Activated CD4-positive, CD25-positive, alpha-beta regulatory T cell treated with anti-CD3 and anti-CD28 coated beads, Interleukin-2, amount 50 U/mL, for 16 hours (primary cell): ENCODE results near the gene GPRC6A.
"Not testable (repeated sequence)": the region's sequence is repeated elsewhere in the genome, so short reads cannot be mapped to it uniquely, and the experiment has no call there.

ENCODE experiments used
- DNase-seq: peaks from one replicate; pipeline ENCODE4 v3.0.0-alpha.2; 2020; ENCODE audit warnings: low read depth, low spot score

The GPRC6A gene

GRCh38 chr6:116828983-116829382, at the start of gene GPRC6A:
GPRC6A (minus strand) TSS chr6:116829083; CDS start chr6:116829013, 70 bp downstream.
- DNase-seq: no peak

- no peak for DNase-seq
Measured at GRCh38 chr6:116877743-116878142, 48.9 kb upstream of the GPRC6A start.

GRCh38 chr6:116876635-116877611, 48.0 kb upstream of the GPRC6A start, which contains the start of gene RFX6:
RFX6 (plus strand) TSS chr6:116877242; CDS start chr6:116877276, 34 bp downstream.
- DNase-seq: no peak

DNA sequence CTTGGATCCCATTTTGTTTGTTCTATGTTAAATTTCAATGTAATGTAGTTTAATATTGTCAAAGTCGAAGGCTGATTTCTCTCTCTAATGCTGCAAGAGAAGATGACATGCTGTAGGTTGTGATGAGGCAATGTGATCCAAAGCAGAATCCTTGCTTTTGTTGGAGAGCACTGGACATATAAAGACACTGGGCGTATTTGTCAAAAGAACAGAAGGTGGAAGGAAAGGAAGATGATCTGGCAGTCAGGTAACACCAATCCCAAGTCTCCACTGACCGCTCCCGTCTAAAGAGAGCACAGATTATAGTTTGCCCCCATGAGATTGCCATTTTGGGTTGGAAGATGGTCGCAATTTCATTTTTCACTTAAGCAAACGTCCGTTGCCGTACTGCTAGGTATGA, 47.2 kb upstream of the GPRC6A start:
- no peak for DNase-seq

DNA sequence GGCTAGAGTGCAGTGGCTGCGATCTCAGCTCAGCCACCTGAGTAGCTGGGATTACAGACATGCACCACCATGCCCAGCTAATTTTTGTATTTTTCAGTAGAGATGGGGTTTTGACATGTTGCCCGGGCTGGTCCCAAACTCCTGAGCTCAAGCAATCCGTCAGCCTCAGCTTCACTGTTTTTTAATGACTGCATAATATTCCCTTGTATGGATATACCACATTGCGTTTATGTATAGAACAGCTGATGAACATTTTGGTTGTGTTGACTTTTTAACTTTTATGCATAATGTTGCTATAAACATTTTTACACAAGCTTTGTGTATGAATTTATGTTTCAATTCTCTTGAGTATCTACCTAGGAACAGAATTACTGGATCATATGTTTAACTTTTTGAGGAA, 43.9 kb upstream of the GPRC6A start:
- DNase-seq: no peak

DNA sequence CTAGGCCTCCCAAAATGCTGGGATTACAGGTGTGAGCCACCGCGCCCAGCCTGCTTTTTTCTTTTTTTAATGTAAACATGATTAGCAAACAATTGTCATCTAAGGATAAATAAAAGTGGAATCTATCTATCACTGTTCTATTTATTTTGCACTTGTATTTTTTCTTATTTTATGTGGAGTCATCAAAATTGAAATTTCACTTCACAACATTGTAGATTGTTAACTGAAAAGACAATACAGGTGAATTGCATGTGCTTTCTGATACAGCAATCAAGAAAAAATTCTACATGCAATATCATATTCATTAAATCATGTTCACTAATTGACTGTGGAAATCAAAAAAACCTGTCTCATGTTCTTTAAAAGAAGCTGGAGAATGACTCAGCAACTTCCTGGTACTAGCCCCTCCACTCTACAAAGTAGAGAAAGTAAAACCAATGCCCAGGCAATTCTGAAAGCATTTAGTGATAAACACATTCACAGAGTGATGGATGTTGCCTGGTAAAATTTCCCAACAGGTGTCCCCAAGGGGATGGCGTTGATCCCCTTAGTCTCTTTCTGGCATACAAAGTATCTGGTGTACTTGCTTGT, 37.5 kb upstream of the GPRC6A start:
- no peak for DNase-seq

DNA sequence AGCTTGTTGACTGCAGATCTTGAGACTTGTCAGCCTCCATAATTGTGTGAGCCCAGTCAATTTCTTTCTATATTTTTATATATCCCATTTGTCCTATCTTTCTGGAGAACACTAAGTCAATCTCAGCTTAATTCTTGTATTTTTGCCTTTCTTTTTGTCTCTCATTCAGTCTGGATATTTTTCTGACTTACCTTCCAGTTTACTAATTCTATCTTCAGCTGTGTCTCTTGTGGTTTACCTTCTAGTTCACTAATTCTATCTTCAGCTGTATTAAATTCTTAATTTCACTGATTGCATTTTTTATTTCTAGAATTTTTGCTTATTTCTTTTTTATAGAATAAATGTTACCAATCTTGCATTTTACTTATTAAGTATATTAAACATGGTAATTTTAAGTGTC, 30.4 kb upstream of the GPRC6A start:
- no peak for DNase-seq

GRCh38 chr6:116858060-116858459, 29.2 kb upstream of the GPRC6A start:
- DNase-seq: no peak

GRCh38 chr6:116847227-116847626, 18.3 kb upstream of the GPRC6A start:
- no peak for DNase-seq

GRCh38 chr6:116842459-116842858, 13.6 kb upstream of the GPRC6A start:
- DNase-seq: no peak

GRCh38 chr6:116840091-116840490, 11.2 kb upstream of the GPRC6A start:
- DNase-seq: no peak

DNA sequence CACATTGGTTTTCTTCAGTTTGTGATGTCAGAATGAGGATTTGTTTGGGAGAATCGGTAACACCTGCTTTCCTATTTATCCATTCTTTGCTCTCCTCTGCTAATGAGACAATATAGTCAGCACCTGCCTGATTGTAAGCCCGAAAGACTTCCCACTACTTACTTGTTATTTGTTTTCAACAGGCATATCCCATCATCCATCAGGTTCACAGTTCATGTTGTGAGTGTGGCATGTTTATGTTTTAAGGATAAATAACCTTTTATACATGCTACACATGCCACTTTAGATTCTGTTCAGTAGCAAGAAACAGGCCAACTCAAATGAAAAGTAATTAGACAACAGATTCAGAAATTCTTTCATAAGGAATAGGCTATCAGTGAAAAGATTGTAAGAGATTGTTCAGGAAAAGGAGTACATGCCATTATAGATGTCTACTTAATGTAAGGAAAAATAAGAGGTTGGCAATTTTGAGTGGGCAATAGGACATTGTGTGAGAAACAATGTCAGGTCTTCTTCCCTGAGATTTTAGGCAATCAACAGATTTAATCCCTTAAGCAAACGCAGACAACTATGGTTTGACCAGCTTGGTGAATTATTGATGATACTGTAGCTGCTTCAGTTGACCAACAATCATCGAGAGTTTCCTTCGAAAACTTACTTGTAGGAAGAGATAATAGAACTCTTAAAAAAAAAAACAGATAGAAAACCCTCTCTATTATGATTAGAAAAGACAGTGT, 7.9 kb upstream of the GPRC6A start:
- no peak for DNase-seq

GRCh38 chr6:116834526-116834925, 5.6 kb upstream of the GPRC6A start:
- not testable (repeated sequence) for DNase-seq

GRCh38 chr6:116827561-116828240, 1.2 kb downstream of the GPRC6A start:
- no peak for DNase-seq

DNA sequence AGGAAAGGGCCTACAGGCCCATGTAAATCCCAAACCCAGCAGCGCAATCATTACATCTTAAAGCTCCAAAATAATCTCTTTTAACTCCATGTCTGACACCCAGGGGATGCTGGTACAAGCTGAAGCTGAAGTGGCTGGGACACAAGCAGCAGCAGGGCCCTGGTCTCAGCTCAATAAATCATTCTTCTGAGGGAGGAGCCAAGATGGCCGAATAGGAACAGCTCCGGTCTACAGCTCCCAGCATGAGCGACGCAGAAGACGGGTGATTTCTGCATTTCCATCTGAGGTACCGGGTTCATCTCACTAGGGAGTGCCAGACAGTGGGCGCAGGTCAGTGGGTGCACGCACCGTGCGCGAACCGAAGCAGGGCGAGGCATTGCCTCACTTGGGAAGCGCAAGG, 12.5 kb downstream of the GPRC6A start:
- DNase-seq: not testable (repeated sequence)

DNA sequence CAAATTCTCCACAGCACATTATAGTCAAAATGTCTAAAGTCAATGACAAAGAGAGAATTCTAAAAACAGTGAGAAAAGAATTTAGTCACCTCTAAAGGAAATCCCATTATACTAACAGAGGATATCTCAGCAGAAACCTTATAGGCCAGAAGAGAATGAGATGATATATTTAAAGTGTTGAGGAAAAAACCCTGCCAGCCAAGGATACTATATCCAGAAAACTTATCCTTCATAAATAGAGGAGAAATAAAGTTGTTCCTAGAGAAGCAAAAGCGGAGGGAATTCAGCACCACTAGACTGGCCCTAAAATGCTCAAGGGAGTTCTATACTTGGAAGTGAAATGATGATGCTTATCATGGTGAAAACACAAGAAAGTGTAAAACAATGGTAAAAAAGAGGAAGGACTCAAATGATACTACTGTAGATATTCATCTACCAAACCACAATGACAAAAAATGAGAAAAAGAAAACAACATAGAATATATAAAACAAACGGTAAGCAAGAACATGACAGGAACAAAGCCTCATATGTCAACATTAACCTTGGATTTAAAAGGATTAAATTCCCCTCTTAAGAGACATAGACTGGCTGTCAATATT, 16.7 kb downstream of the GPRC6A start:
- DNase-seq: no peak

DNA sequence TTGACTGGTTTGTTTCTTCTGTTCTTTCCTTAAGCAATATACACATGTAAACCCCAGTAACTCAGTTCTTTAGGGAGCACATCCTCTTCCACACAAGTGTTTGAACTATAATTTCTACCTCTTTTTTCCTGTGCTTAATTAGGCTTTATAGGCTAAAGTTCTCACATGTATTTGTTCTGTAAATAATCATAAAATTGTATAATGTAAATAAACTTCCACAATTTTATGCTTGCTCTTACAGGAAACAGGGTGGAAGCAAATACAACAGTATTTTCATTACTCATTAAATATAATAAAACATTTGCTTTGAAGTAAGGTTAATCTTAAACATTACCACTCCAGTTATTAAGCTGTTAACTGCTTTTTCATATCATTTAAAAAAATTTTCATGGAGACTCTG, 26.9 kb downstream of the GPRC6A start:
- no peak for DNase-seq

- DNase-seq: no peak
Measured at GRCh38 chr6:116799945-116800344, 28.9 kb downstream of the GPRC6A start.

DNA sequence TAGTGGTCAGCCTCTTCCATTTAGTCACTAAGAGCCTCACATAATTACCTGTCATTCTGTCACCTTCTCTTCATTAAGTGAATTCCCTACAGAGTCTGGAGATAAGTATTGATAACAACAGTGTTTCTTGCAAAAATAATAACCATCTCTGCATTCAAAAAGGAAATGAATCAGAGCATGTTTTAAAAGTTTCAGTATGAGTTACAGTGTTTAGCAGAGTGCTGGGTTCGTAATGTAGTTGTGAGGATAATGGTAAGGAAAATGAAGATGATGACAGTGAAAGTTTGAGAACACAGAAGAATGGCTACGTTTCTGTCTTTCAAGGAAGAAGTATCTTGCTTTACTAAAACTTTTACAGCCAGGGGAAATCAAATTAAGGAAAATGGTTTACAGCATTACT, 31.3 kb downstream of the GPRC6A start:
- no peak for DNase-seq

DNA sequence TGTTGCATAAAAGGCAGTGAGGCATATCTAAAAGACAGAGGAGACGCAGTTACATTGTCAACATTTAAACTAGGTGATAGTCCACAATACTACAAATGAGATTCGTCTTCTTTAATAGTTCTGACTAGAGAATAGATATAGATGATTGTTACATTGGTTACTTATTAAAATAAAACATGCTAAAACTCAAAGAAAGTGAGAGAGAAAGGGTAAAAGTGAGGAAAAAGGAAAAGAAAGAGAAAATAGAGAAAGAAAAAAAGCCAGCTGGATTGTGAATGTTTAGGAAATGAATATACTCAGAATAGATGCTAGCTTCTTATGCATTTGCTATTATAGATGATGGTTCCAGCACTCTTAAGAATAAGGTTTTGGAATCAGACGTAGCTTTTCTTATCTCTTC, 35.7 kb downstream of the GPRC6A start:
- no peak for DNase-seq

GRCh38 chr6:116783852-116784251, 45.0 kb downstream of the GPRC6A start:
- no peak for DNase-seq
